B cell (primary cell): Measurements from ENCODE around the gene CDH13. TPM values are rescaled to one million over a fixed set of nuclear protein-coding genes. Genes with fewer than 3 reads are reported as not detected.

ENCODE experiments used
- ATAC-seq: fragments of 200-7000 bp; cut with Tn5 transposase; one replicate; pipeline ENCODE4 v1.10.0; 2021; ENCODE audit warnings: low read depth, mild to moderate bottlenecking, moderate number of reproducible peaks, moderate library complexity
- CTCF ChIA-PET: fragments of 350-600 bp; sonication (Branson Sonifier 250); formaldehyde crosslinking; loops from one replicate; lab custom pipeline; 2021; ENCODE audit warnings: antibody characterized with exemption, inconsistent platforms; lab: Charles Lee
- POLR2A ChIA-PET: fragments of 350-600 bp; sonication (Branson Sonifier 250); formaldehyde crosslinking; loops from one replicate; lab custom pipeline; 2021; ENCODE audit warnings: antibody characterized with exemption; lab: Charles Lee
- DNase-seq: peaks from one replicate; pipeline ENCODE4 v3.0.0; 2013
- H2AFZ ChIP-seq: 2 replicates; pipeline ENCODE4 v1.6.1; 2012; ENCODE audit warnings: mild to moderate bottlenecking, low read depth, low read length; ENCODE audit not compliant: insufficient read depth, poor library complexity, severe bottlenecking
- H3K27ac ChIP-seq, 2 donors: 1 replicate in 1 of 2; 2 replicates in 1 of 2; pipeline ENCODE4 v1.5.1; 2012 to 2013; ENCODE audit warnings: low read length in 2 of 2, mild to moderate bottlenecking in 2 of 2, moderate library complexity in 1 of 2
- H3K27me3 ChIP-seq, 4 experiments: fragments of 200-600 bp in 1 of 4; sonication (generic) in 1 of 4; replicated peaks in 1 of 4; 1 replicate in 2 of 4; 2 replicates in 2 of 4; pipeline versions ENCODE4 v1.6.1 to v1.7.0; 2013 to 2016; ENCODE audit warnings: low read length in 3 of 4, mild to moderate bottlenecking in 2 of 4, mixed read lengths in 1 of 4, moderate library complexity in 1 of 4; ENCODE audit not compliant: insufficient read depth in 4 of 4, control insufficient read depth in 3 of 4; ENCODE audit errors: control extremely low read depth in 1 of 4
- H3K36me3 ChIP-seq, 2 experiments: replicated peaks in 1 of 2; 1 replicate in 1 of 2; 2 replicates in 1 of 2; pipeline versions ENCODE4 v1.6.1 to v1.7.1; 2013; ENCODE audit warnings: low read length in 1 of 2; ENCODE audit not compliant: insufficient read depth in 2 of 2, control insufficient read depth in 1 of 2; ENCODE audit errors: control extremely low read depth in 1 of 2, extremely low read depth in 1 of 2
- H3K4me1 ChIP-seq, 2 donors: fragments of 200-600 bp in 1 of 2; sonication (generic) in 1 of 2; 1 replicate in 1 of 2; 2 replicates in 1 of 2; pipeline versions ENCODE4 v1.5.1 to v1.6.1; 2013 to 2017; ENCODE audit warnings: low read length in 2 of 2; ENCODE audit not compliant: control insufficient read depth in 2 of 2, insufficient read depth in 2 of 2
- H3K4me2 ChIP-seq: replicated peaks from 2 replicates; pipeline ENCODE3; 2012; ENCODE audit warnings: mild to moderate bottlenecking, low read depth, low read length; ENCODE audit not compliant: poor library complexity, severe bottlenecking
- H3K4me3 ChIP-seq, 5 experiments: fragments of 200-600 bp in 1 of 5; sonication (generic) in 1 of 5; 1 replicate in 3 of 5; 2 replicates in 2 of 5; pipeline versions ENCODE4 v1.5.1 to v1.7.0; 2011 to 2016; ENCODE audit warnings: low read length in 4 of 5, mild to moderate bottlenecking in 4 of 5, low read depth in 2 of 5, control low read depth in 1 of 5, moderate library complexity in 1 of 5; ENCODE audit not compliant: insufficient read depth in 1 of 5; ENCODE audit errors: control extremely low read depth in 1 of 5, extremely low read depth in 1 of 5
- H3K79me2 ChIP-seq: fragments of 200-600 bp; sonication (generic); one replicate; pipeline ENCODE4 v1.6.0; 2016; ENCODE audit warnings: low read length; ENCODE audit not compliant: control insufficient read depth, insufficient read depth
- H3K9ac ChIP-seq: fragments of 200-600 bp; sonication (generic); 2 replicates; pipeline ENCODE4 v1.6.1; 2017; ENCODE audit warnings: mild to moderate bottlenecking, low read length, moderate library complexity
- H3K9me3 ChIP-seq, 3 donors: one replicate each; pipeline versions ENCODE4 v1.6.1 to v1.7.1; 2013; ENCODE audit warnings: low read length in 2 of 3; ENCODE audit not compliant: control insufficient read depth in 2 of 3, insufficient read depth in 1 of 3; ENCODE audit errors: control extremely low read depth in 1 of 3
- H4K20me1 ChIP-seq: 2 replicates; pipeline ENCODE4 v1.6.0; 2012; ENCODE audit warnings: mild to moderate bottlenecking, low read length; ENCODE audit not compliant: insufficient read depth, control insufficient read depth, poor library complexity, severe bottlenecking
- H3K27ac Mint-ChIP-seq: one replicate; pipeline ENCODE4 v1.8.0; 2021; ENCODE audit warnings: mixed read lengths
- H3K27me3 Mint-ChIP-seq: one replicate; pipeline ENCODE4 v1.8.0; 2021; ENCODE audit warnings: mixed read lengths
- H3K4me1 Mint-ChIP-seq: one replicate; pipeline ENCODE4 v1.8.0; 2021; ENCODE audit warnings: mixed read lengths
- H3K4me3 Mint-ChIP-seq: one replicate; pipeline ENCODE4 v1.8.0; 2021; ENCODE audit warnings: mixed read lengths
- H3K9me3 Mint-ChIP-seq: one replicate; pipeline ENCODE4 v1.8.0; 2022; ENCODE audit warnings: mixed read lengths; ENCODE audit not compliant: insufficient read depth
- EZH2 ChIP-seq: IDR thresholded peaks from 2 replicates; pipeline ENCODE4 v1.6.1; 2012; ENCODE audit warnings: borderline replicate concordance, low read depth, mild to moderate bottlenecking, moderate library complexity, low read length; ENCODE audit not compliant: insufficient read depth, poor library complexity, severe bottlenecking
- WGBS: methylation state at CpG from one replicate; pipeline ENCODE4 v1.1.5; 2013; ENCODE audit warnings: missing lambda C conversion rate; ENCODE audit not compliant: insufficient coverage; 5-methylcytosine and 5-hydroxymethylcytosine counted together
- intact Hi-C: fragments of 100-400 bp; cut with micrococcal nuclease; formaldehyde crosslinking; loops from one replicate; pipeline ENCODE4 v1.10.0; 2022
- polyA plus RNA-seq: library from polyadenylated mRNA; depleted of rRNA; stranded (reverse); fragments of >200 nt; gene quantifications from 2 replicates; pipeline ENCODE4 v1.2.3, GENCODE V29; 2012
- total RNA-seq, 2 donors: library from RNA; stranded (reverse); fragments of 120-200 nt in 1 of 2; gene quantifications; 1 replicate in 1 of 2; 2 replicates in 1 of 2; pipeline versions ENCODE4 v1.2.3 to v1.2.4, GENCODE V29; 2013 to 2022
- TF ChIP-seq, protein P1 (sequence below): fragments of 200-600 bp; IDR thresholded peaks from one replicate; pipeline ENCODE4 v1.8.0; 2022; ENCODE audit warnings: antibody characterized with exemption, mild to moderate bottlenecking

Gene CDH13
- total and polyA plus RNA-seq, 2 donors (not counting 1 experiment from before 2014, with no cell fraction given): not detected

DNA sequence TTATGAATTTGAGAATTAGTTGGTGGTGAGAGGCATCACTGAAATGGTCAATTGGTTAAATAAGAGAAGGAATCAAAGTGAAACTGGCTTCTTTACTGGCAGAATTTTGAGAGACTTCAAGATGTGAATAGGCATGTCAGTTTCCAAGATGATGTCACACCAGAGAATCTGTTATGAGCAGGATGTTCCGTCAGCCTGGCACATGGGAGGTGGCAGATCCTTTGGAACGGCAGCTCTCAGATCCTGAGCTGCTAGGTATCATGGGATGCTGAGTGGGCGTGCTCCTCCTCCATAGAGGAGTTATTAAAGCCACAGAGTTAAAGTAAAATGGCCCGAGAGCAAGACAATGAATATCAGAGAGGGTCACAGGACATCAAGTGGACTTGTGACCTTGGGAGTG, 736.8 kb downstream of the CDH13 start:
- no peaks in the 10 kb centered on the region for H3K9me3 Mint-ChIP-seq
- Histone ChIP-seq H3K9ac (no peak overlapping the region), H3K4me1 (no peaks in the 10 kb centered on the region), H3K27me3 (peaks cover 0 to 2% (median 0%) of the 10 kb centered on the region in 4 experiments), H3K36me3 (no peaks in the 10 kb centered on the region), H3K9me3 (no peaks in the 10 kb centered on the region), H3K4me2 (no peak overlapping the region), H3K4me3 (no peak overlapping the region), H2AFZ (no peak overlapping the region), H3K27ac (no peak overlapping the region), H3K79me2 (no peaks in the 10 kb centered on the region), H4K20me1 (no peaks in the 10 kb centered on the region)
- no peaks in the 10 kb centered on the region for H3K4me1 Mint-ChIP-seq
- ChIA-PET CTCF (no interaction called here), POLR2A (no interaction called here)
- TF ChIP-seq, protein P1, sequence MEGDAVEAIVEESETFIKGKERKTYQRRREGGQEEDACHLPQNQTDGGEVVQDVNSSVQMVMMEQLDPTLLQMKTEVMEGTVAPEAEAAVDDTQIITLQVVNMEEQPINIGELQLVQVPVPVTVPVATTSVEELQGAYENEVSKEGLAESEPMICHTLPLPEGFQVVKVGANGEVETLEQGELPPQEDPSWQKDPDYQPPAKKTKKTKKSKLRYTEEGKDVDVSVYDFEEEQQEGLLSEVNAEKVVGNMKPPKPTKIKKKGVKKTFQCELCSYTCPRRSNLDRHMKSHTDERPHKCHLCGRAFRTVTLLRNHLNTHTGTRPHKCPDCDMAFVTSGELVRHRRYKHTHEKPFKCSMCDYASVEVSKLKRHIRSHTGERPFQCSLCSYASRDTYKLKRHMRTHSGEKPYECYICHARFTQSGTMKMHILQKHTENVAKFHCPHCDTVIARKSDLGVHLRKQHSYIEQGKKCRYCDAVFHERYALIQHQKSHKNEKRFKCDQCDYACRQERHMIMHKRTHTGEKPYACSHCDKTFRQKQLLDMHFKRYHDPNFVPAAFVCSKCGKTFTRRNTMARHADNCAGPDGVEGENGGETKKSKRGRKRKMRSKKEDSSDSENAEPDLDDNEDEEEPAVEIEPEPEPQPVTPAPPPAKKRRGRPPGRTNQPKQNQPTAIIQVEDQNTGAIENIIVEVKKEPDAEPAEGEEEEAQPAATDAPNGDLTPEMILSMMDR: no peak
- no peak for TF ChIP-seq EZH2
- intact Hi-C loops: no loop called here
- H3K4me3 Mint-ChIP-seq: no peak overlapping the region
- DNase-seq (no peak), ATAC-seq (no peak)
- no peak overlapping the region for H3K27ac Mint-ChIP-seq
- WGBS: 93% methylated on average over 3 of the region's 4 CpGs
- H3K27me3 Mint-ChIP-seq: no peaks in the 10 kb centered on the region

DNA sequence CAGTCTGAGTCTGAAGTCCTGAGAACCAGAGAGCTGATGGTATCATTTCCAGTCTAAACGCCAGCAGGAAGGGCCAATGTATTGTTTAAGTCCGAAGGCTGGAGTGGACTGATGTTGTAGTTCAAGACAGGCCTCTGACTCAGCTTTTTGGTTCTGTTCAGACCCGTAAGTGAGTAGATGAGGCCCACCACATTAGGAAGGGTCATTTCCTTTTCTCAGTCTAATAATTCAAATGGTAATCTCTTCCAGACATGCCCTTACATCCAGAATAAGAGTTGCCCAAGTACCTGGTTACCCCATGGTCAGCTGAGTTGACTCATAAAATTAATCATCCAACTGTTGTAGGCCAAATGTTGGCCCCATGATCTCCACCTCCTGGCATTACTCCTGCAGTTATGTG, 738.4 kb downstream of the CDH13 start:
- 34% methylated on average over 3 of the region's 3 CpGs for WGBS
- H3K27ac ChIP-seq: no peak overlapping the region
- no peaks in the 10 kb centered on the region for H3K36me3 ChIP-seq
- no peaks in the 10 kb centered on the region for H3K79me2 ChIP-seq
- no peak overlapping the region for H3K4me3 Mint-ChIP-seq
- intact Hi-C loops: no loop called here
- ATAC-seq: no peak
- no peaks in the 10 kb centered on the region for H3K9me3 Mint-ChIP-seq
- ChIA-PET CTCF (no interaction called here), POLR2A (no interaction called here)
- H3K27me3 ChIP-seq: peaks cover 0 to 2% (median 0%) of the 10 kb centered on the region in 4 experiments
- H3K4me3 ChIP-seq: no peak overlapping the region
- no peaks in the 10 kb centered on the region for H3K27me3 Mint-ChIP-seq
- no peaks in the 10 kb centered on the region for H4K20me1 ChIP-seq
- no peak overlapping the region for H3K9ac ChIP-seq
- H3K4me1 Mint-ChIP-seq: no peaks in the 10 kb centered on the region
- H3K4me1 ChIP-seq: no peaks in the 10 kb centered on the region
- H3K4me2 ChIP-seq: no peak overlapping the region
- H3K27ac Mint-ChIP-seq: no peak overlapping the region
- no peaks in the 10 kb centered on the region for H3K9me3 ChIP-seq
- no peak overlapping the region for H2AFZ ChIP-seq
- DNase-seq: no peak
- TF ChIP-seq EZH2: no peak
- TF ChIP-seq, protein P1: no peak
